Left kidney (tissue), 2 donors: ENCODE data around the gene SLC22A23. TPM values are rescaled to one million over a fixed set of nuclear protein-coding genes. Genes with fewer than 3 reads are reported as not detected.
A peak's percentile ranks its signal among the peaks of the same experiment; 100 is the strongest.

ENCODE experiments used
- DNase-seq: peaks from one replicate; pipeline ENCODE4 v3.0.0-alpha.2; 2013
- polyA plus RNA-seq: library from polyadenylated mRNA; unstranded; fragments of 120-200 nt; gene quantifications from one replicate; pipeline ENCODE4 v1.2.1, GENCODE V29; 2013; ENCODE audit not compliant: insufficient read length

SLC22A23 gene
- polyA plus RNA-seq, 1 donor, result 12.8 TPM

DNA sequence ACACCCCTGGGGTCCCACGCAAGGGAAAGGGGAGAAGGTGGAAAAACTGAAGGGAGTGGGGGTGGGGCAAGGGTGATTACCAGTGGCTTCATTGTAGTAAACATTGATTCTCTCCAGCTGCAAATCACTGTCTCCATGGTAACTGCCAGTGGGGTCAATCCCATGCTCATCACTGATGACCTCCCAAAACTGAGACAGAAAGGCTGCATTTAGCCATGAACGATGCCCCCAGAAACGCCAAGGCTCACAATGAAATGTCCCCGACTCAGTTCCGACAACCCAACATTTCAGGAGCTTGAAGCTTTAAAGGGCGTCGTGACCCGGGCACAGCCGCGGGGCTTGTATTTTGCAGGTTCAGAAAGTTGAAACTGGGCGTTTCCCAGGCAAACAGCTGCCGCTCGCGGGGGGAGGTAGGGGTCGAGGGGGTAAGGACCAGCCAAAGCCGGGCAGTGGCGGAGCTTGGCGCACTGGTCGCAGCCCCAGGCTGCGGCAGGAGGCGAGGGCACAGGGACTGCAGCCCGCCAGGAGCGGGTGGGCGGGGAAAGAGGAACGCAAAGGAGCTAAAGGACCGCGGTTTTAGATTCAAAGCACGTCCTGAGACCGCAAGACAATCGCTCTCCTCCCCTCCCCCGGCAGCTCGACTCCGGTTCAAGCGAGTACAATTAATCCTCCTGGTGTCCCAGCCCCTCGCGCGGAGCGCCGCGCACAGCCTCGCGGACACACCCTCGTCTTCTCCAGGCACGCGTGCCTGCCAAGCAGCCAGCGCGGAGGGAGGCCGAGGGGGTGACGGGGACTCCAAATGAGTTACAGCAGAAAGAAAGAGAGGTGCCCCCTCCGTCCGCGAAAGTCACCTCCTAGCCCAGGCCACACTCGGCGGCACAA lies 230.1 kb downstream of the SLC22A23 start:
- DNase-seq, result peak; percentile 75

DNA sequence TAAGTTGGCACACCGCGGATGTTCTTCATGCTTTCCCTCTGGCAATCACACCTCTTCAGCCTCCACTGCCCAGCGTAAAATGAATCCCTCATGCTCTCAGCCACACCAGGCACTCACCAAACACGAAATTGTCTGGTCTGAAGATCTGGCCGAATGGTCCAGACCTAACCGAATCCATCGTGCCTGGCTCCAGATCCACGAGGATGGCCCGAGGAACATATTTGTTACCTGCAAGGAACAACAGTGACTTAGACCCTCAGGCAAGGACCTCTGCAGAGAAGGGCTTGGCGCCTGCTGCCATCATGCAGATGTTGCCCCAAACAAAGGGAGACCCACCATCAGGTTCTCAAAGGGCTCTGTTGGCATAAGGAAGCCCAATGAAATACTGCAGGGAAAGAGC lies 230.8 kb downstream of the SLC22A23 start:
- no peak for DNase-seq

DNA sequence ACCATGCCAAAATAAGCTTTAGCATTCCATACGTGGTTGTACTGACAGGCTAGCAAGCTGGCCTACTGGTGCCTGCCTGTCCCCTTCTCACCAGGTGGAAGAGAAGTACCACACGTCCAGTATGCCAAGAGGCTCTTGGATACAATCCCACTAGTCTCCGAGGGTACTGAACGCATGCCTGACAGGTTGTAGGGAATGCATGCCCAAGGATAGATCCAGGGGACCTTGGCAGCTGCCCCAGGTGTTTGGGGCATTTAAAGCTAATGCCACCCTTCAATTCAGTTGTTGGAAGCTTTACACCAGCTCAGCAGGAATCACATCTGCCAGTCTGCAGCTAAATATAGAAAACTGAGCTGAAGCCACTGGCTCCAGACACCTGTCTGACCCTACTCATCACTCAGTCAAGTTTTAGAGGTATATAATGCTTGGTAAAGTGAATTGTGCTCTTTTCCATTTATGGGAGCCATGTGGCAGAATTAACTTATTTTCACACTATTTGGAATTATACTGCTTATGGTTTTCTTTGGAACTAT lies 234.3 kb downstream of the SLC22A23 start:
- no peak for DNase-seq

DNA sequence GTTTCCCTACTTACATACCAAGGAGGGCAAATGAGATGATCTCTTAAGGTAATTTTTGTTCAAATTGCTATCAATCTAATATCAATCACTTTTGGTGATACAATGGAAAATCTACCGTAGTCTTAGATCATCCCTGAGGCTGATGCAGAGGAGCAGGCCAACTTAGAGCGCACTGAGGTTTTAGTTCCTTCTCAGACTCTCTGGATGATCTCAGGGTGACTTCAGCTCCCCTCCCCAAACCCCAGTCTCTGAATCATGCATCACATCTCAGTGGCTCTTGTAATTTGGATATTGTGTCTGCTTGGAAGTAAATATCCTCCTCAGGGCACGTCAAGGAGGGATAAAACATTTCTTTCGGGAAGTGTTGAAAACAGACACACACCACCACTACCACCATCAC lies 235.3 kb downstream of the SLC22A23 start:
- no peak for DNase-seq

DNA sequence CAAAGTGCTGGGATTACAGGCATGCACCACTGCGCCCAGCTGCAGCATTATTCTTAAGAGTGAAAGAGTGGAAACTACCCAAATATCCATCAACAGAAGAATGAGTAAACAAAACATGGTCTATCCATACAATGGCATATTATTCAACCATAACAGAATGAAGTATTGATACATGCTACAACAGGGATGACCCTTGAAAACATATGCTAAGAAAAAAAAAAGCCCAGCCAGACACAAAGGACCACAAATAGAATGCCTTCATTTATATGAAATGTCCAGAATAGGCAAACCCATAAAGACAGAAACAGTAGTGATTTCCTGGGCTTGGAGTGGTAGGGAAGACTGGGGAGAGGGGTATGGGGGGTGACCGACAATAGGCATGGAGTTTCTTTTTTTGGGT lies 236.5 kb downstream of the SLC22A23 start:
- DNase-seq, result no peak

Other genes with a start within 250 kb of the SLC22A23 start
- 104 TPM for gene TUBB2B, start 229.4 kb downstream of the SLC22A23 start, polyA plus RNA-seq
- gene PSMG4, start 198.1 kb downstream of the SLC22A23 start, polyA plus RNA-seq, result 21.7 TPM